Natural killer cell (primary cell): ENCODE measurements around the gene STX4. TPM values are rescaled to one million over a fixed set of nuclear protein-coding genes. Genes with fewer than 3 reads are reported as not detected.

ENCODE experiments used
- ATAC-seq, 3 donors: fragments of 150-1000 bp in 2 of 3; fragments of 200-7000 bp in 1 of 3; cut with Tn5 transposase; 1 replicate in 1 of 3; 2 replicates in 2 of 3; pipeline ENCODE4 v1.10.0; 2021; ENCODE audit warnings: mild to moderate bottlenecking in 2 of 3, moderate library complexity in 2 of 3
- DNase-seq, 2 donors: peaks; one replicate each; pipeline versions ENCODE4 v3.0.0 to v3.0.0-alpha.2; 2013 to 2021; ENCODE audit warnings: mixed read lengths in 1 of 2
- H3K27ac ChIP-seq: one replicate; pipeline ENCODE4 v1.5.1; 2013; ENCODE audit warnings: mild to moderate bottlenecking, low read length
- H3K27me3 ChIP-seq: one replicate; pipeline ENCODE4 v1.6.1; 2013; ENCODE audit warnings: low read length; ENCODE audit not compliant: control insufficient read depth, insufficient read depth
- H3K36me3 ChIP-seq: one replicate; pipeline ENCODE4 v1.6.1; 2013; ENCODE audit warnings: low read length; ENCODE audit not compliant: control insufficient read depth, insufficient read depth
- H3K4me1 ChIP-seq: one replicate; pipeline ENCODE4 v1.6.1; 2013; ENCODE audit warnings: low read length; ENCODE audit not compliant: control insufficient read depth, insufficient read depth
- H3K4me3 ChIP-seq: one replicate; pipeline ENCODE4 v1.5.1; 2013; ENCODE audit warnings: low read length
- H3K9me3 ChIP-seq: one replicate; pipeline ENCODE4 v1.6.1; 2013; ENCODE audit warnings: low read length; ENCODE audit not compliant: control insufficient read depth, insufficient read depth
- H3K27ac Mint-ChIP-seq, 2 donors: one replicate each; pipeline ENCODE4 v1.8.0; 2022; ENCODE audit warnings: mild to moderate bottlenecking in 2 of 2, mixed read lengths in 2 of 2, moderate library complexity in 1 of 2
- H3K27me3 Mint-ChIP-seq, 2 donors: one replicate each; pipeline ENCODE4 v1.8.0; 2022; ENCODE audit warnings: low read depth in 2 of 2, mixed read lengths in 2 of 2
- H3K36me3 Mint-ChIP-seq: one replicate; pipeline ENCODE4 v1.8.0; 2022; ENCODE audit warnings: mixed read lengths
- H3K4me1 Mint-ChIP-seq, 2 donors: one replicate each; pipeline ENCODE4 v1.8.0; 2022; ENCODE audit warnings: mixed read lengths in 2 of 2
- H3K4me3 Mint-ChIP-seq: one replicate; pipeline ENCODE4 v1.8.0; 2022; ENCODE audit warnings: mild to moderate bottlenecking, moderate library complexity, mixed read lengths
- H3K9me3 Mint-ChIP-seq, 2 donors: one replicate each; pipeline ENCODE4 v1.8.0; 2022; ENCODE audit warnings: mixed read lengths in 2 of 2
- WGBS: methylation state at CpG from one replicate; pipeline ENCODE4 v1.1.7; 2013; ENCODE audit warnings: missing lambda C conversion rate; ENCODE audit not compliant: insufficient coverage; 5-methylcytosine and 5-hydroxymethylcytosine counted together
- intact Hi-C: fragments of 100-400 bp; cut with micrococcal nuclease; formaldehyde crosslinking; loops from one replicate; pipeline ENCODE4 v1.14.2; 2022
- total RNA-seq, 4 donors: library from RNA; stranded (reverse); fragments of 120-200 nt in 1 of 4; gene quantifications; one replicate each; pipeline versions ENCODE4 v1.2.3 to v1.2.4, GENCODE V29; 2013 to 2022
- TF ChIP-seq, protein P1 (sequence below): fragments of 200-600 bp; IDR thresholded peaks from one replicate; pipeline ENCODE4 v1.8.0; 2022; ENCODE audit warnings: antibody characterized with exemption

Gene STX4
- total RNA-seq, 3 donors from 2014 or later (not counting 1 experiment from before 2014, with no cell fraction given), result 128 to 145 (median 133) TPM

GRCh38 chr16:31077024-31077423 is 43.7 kb downstream of the STX4 start:
- TF ChIP-seq, protein P1, sequence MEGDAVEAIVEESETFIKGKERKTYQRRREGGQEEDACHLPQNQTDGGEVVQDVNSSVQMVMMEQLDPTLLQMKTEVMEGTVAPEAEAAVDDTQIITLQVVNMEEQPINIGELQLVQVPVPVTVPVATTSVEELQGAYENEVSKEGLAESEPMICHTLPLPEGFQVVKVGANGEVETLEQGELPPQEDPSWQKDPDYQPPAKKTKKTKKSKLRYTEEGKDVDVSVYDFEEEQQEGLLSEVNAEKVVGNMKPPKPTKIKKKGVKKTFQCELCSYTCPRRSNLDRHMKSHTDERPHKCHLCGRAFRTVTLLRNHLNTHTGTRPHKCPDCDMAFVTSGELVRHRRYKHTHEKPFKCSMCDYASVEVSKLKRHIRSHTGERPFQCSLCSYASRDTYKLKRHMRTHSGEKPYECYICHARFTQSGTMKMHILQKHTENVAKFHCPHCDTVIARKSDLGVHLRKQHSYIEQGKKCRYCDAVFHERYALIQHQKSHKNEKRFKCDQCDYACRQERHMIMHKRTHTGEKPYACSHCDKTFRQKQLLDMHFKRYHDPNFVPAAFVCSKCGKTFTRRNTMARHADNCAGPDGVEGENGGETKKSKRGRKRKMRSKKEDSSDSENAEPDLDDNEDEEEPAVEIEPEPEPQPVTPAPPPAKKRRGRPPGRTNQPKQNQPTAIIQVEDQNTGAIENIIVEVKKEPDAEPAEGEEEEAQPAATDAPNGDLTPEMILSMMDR, result no peak
- no peaks in the 10 kb centered on the region for H3K27me3 ChIP-seq
- H3K27ac Mint-ChIP-seq, result no peak overlapping the region
- peaks cover 54% of the 10 kb centered on the region for H3K36me3 ChIP-seq
- peaks cover 7% of the 10 kb centered on the region for H3K36me3 Mint-ChIP-seq
- no peak overlapping the region for H3K27ac ChIP-seq
- H3K9me3 Mint-ChIP-seq, result no peaks in the 10 kb centered on the region
- DNase-seq, result no peak
- intact Hi-C loops, result no loop called here
- peaks cover 46 to 68% of the 10 kb centered on the region in 2 donors for H3K4me1 Mint-ChIP-seq
- H3K4me1 ChIP-seq, result peaks cover 55% of the 10 kb centered on the region
- WGBS, result 97% methylated on average over 13 of the region's 13 CpGs
- no peaks in the 10 kb centered on the region for H3K27me3 Mint-ChIP-seq
- no peak overlapping the region for H3K4me3 Mint-ChIP-seq
- no peak overlapping the region for H3K4me3 ChIP-seq
- H3K9me3 ChIP-seq, result no peaks in the 10 kb centered on the region
- no peak for ATAC-seq

DNA sequence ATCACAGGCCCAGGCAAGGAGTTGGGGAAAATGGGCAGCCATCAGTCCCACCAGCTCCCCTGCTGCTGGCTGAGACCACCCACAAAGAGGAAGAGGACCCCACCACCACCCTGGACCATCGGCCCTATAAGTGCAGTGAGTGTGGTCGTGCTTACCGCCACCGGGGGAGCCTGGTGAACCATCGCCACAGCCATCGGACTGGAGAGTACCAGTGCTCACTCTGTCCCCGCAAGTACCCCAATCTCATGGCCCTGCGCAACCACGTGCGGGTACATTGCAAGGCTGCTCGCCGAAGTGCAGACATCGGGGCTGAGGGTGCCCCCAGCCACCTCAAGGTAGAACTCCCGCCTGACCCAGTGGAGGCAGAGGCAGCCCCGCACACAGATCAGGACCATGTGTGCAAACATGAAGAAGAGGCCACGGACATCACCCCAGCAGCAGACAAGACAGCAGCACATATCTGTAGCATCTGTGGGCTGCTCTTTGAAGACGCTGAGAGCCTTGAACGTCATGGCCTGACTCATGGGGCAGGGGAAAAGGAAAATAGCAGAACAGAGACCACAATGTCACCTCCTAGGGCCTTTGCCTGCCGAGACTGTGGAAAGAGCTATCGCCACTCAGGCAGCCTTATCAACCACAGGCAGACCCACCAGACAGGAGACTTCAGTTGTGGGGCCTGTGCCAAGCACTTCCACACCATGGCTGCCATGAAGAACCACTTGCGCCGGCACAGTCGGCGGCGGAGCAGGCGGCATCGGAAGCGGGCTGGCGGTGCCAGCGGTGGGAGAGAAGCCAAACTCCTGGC is 44.4 kb downstream of the STX4 start:
- Mint-ChIP-seq H3K9me3 (no peaks in the 10 kb centered on the region), H3K27ac (peak overlapping the region; percentile 46 to 65), H3K4me3 (peak overlapping the region; percentile 25), H3K27me3 (no peaks in the 10 kb centered on the region), H3K4me1 (peaks cover 43 to 65% of the 10 kb centered on the region in 2 donors), H3K36me3 (peaks cover 7% of the 10 kb centered on the region)
- no peak overlapping the region for H3K27ac ChIP-seq
- DNase-seq, result no peak
- peaks cover 61% of the 10 kb centered on the region for H3K36me3 ChIP-seq
- TF ChIP-seq, protein P1, result no peak
- no peaks in the 10 kb centered on the region for H3K27me3 ChIP-seq
- peaks cover 48% of the 10 kb centered on the region for H3K4me1 ChIP-seq
- intact Hi-C loops, result no loop called here
- WGBS, result 92% methylated on average over 30 of the region's 30 CpGs
- H3K4me3 ChIP-seq, result no peak overlapping the region
- ATAC-seq, result no peak
- no peaks in the 10 kb centered on the region for H3K9me3 ChIP-seq

GRCh38 chr16:31078597-31079341 is 45.4 kb downstream of the STX4 start:
- H3K27ac ChIP-seq, result no peak overlapping the region
- H3K36me3 ChIP-seq, result peaks cover 67% of the 10 kb centered on the region
- H3K27me3 ChIP-seq, result no peaks in the 10 kb centered on the region
- peaks cover 41 to 63% of the 10 kb centered on the region in 2 donors for H3K4me1 Mint-ChIP-seq
- no peaks in the 10 kb centered on the region for H3K27me3 Mint-ChIP-seq
- H3K9me3 Mint-ChIP-seq, result no peaks in the 10 kb centered on the region
- peaks cover 46% of the 10 kb centered on the region for H3K4me1 ChIP-seq
- DNase-seq (no peak), ATAC-seq (no peak)
- H3K27ac Mint-ChIP-seq, result peak overlapping the region; percentile 46 to 65
- 93% methylated on average over 15 of the region's 15 CpGs for WGBS
- H3K36me3 Mint-ChIP-seq, result peaks cover 7% of the 10 kb centered on the region
- intact Hi-C loops, result no loop called here
- no peak overlapping the region for H3K4me3 ChIP-seq
- no peaks in the 10 kb centered on the region for H3K9me3 ChIP-seq
- TF ChIP-seq, protein P1, result no peak
- peak overlapping the region; percentile 25 for H3K4me3 Mint-ChIP-seq
